ENCODE results near the gene CSNK2A2. TPM values are rescaled to one million over a fixed set of nuclear protein-coding genes. Genes with fewer than 3 reads are reported as not detected.

Gene CSNK2A2
- total and polyA plus RNA-seq, 2 donors (not counting 3 experiments of a cell fraction or from before 2014, with no cell fraction given) = 43.3 to 125 TPM

GRCh38 chr16:58170223-58170622 is 27.7 kb downstream of the CSNK2A2 start:
- Histone ChIP-seq H3K27ac (ENCODE audit: insufficient read depth, low read depth, low read length) (no peak overlapping the region), H3K4me1 (ENCODE audit: control insufficient read depth, extremely low read depth, insufficient read depth, low read length) (no peaks in the 10 kb centered on the region), H4K20me1 (replicated peaks; ENCODE audit: control insufficient read depth, extremely low read depth, insufficient read depth, low read length) (no peaks in the 10 kb centered on the region), H3K79me2 (ENCODE audit: control insufficient read depth, insufficient read depth, low read length) (no peaks in the 10 kb centered on the region), H3K4me2 (ENCODE audit: insufficient read depth, low read length) (no peak overlapping the region), H3K9me3 (replicated peaks; ENCODE audit: control insufficient read depth, insufficient read depth, low read length) (no peaks in the 10 kb centered on the region), H2AFZ (ENCODE audit: low read depth, low read length) (no peak overlapping the region), H3K9ac (replicated peaks; ENCODE audit: extremely low read depth, insufficient read depth, low read length) (no peak overlapping the region), H3K4me3 (replicated peaks in 1 of 3; ENCODE audit: insufficient read depth in 1 of 3, low read depth in 1 of 3, low read length in 3 of 3) (no peak overlapping the region), H3K9me1 (replicated peaks; ENCODE audit: control insufficient read depth, extremely low read depth, insufficient read depth, low read length) (no peaks in the 10 kb centered on the region), H3K27me3 (ENCODE audit: control insufficient read depth in 2 of 2, insufficient read depth in 2 of 2, low read length in 2 of 2) (no peaks in the 10 kb centered on the region), H3K36me3 (ENCODE audit: control insufficient read depth in 2 of 2, extremely low read depth in 1 of 2, insufficient read depth in 2 of 2, low read length in 2 of 2) (peaks cover 32 to 37% of the 10 kb centered on the region in 2 experiments)
- FAIRE-seq (no peak), DNase-seq (ENCODE audit: low read depth, low spot score) (no peak)
- BruUV-seq (replicated peaks) = no TSS peak
- dilution Hi-C loops (cut with MboI; ENCODE audit: extremely low pct_ligation_motif_present, low sequenced_read_pairs) (no loop called here), intact Hi-C loops (cut with micrococcal nuclease) (no loop called here)
- ChIA-PET POLR2A (no interaction called here), CTCF (interaction anchor here (1.0 kb wide), 1 partner anchor 18 kb away, joined by 4 read pairs; no protein-coding TSS in a partner anchor)
- TF ChIP-seq MYC (IDR thresholded peaks at IDR 0.05; ENCODE audit: low read depth, low read length) = no peak
- no peak for TF ChIP-seq CTCF (IDR thresholded peaks at IDR 0.05; ENCODE audit: extremely low read depth in 1 of 2, insufficient read depth in 1 of 2, low read depth in 1 of 2, low read length in 2 of 2)
- TF ChIP-seq EZH2 (IDR thresholded peaks at IDR 0.05; ENCODE audit: borderline replicate concordance, low read depth, low read length, severe bottlenecking) = no peak
- no peak for TF ChIP-seq POLR2A (IDR thresholded peaks at IDR 0.05; ENCODE audit: low read depth, low read length)
- TF ChIP-seq GATA2 (IDR thresholded peaks at IDR 0.05; ENCODE audit: insufficient read depth, insufficient read length, low read depth, low read length) = no peak
- no peak for TF ChIP-seq FOS (IDR thresholded peaks at IDR 0.05; ENCODE audit: borderline replicate concordance, insufficient read depth, low read length)
- TF ChIP-seq JUN (IDR thresholded peaks at IDR 0.05; ENCODE audit: borderline replicate concordance, insufficient read depth, insufficient read length, low read depth) = no peak
- TF ChIP-seq POLR2AphosphoS5 (IDR thresholded peaks at IDR 0.05; ENCODE audit: insufficient read depth, low read depth, low read length) = no peak
- TF ChIP-seq MAX (IDR thresholded peaks at IDR 0.05; ENCODE audit: insufficient read depth, insufficient read length) = no peak

All from endothelial cell of umbilical vein (primary cell).